AG08396 (cell line): Measurements from ENCODE around the gene ANKRD34A.
A peak's percentile ranks its signal among the peaks of the same experiment; 100 is the strongest.
"Not testable (repeated sequence)": the region's sequence is repeated elsewhere in the genome, so short reads cannot be mapped to it uniquely, and the experiment has no call there.

Experiments
- DNase-seq: peaks from one replicate; pipeline ENCODE4 v3.0.0; 2012; ENCODE audit warnings: low spot score, mixed read lengths

Gene ANKRD34A

DNA sequence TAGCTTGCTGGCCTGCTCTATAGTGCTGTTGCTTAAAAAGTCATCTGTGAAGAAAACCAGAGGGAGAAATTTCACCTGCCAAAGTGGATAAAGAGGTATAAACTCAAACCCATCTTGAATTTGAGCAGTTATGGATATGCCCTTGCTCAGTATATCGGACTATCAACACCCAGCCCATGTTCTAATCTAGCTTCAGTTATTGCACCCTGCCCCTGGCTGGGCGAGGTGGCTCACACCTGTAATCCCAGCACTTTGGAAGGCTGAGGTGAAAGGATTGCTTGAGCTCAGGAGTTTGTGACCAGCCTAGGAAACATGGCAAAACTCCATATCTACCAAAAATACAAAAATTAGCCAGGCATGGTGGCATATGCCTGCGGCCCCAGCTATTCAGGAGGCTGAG, 19.8 kb downstream of the ANKRD34A start:
- DNase-seq = no peak

- no peak for DNase-seq
Measured at GRCh38 chr1:145942871-145943270, 21.5 kb downstream of the ANKRD34A start.

- no peak for DNase-seq
Measured at GRCh38 chr1:145942405-145942804, 22.0 kb downstream of the ANKRD34A start.

DNA sequence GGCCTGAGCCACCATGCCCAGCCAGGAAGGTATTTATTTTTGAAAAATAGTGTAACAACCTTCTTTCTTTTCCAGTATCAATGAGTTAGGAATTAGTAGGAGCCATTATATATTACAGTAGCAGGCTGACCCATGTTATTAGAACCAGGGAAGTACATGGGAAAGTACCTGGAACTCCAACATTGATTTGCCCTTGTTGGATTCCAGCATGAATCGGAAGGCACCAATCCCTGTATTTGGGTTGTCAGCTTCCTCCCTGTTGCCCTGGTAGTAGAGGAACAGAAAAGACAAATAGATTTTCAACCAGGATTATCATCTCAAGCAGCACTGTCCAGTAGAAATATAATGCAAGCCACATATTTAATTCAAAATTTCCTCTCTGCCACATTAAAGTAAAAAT, 26.9 kb downstream of the ANKRD34A start:
- no peak for DNase-seq

DNA sequence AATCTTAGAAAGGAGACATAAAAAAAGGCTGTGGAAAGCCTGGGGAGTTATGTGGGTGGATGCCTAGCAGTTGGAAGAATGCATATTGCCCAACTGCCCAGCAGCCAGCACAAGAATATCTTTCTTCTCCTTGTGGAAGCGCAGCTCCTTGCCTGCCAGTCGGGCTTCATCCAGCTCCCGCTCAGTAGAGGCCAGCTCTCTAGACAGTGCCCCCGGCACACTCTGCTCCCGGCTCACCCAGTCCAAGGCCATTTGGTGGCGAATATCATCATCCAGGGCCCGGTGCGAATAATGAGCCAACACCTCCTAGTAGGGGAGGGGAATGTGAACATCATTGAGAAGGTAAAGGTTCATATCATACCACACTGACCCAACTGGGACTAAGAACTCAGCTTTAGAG, 28.1 kb downstream of the ANKRD34A start:
- DNase-seq = no peak

DNA sequence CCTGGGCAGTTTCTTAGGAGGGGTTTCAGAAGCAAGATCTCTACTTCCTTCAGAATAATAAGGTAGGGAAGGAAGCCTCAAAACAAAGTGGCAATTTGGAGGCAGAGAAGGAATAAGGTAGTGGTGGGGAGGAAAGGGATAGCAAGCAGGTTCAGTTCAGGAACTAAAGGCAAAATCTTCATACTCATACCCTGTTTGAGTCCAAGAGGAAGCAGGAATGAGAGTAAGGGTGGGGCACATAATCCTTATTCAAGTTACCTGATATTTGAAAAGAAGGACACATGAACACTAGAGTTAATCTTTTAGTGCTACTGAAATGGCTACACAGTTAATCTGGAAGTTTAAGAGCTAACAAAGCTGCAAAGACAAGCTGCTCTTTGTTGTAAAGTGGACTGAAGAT, 28.7 kb downstream of the ANKRD34A start:
- no peak for DNase-seq

DNA sequence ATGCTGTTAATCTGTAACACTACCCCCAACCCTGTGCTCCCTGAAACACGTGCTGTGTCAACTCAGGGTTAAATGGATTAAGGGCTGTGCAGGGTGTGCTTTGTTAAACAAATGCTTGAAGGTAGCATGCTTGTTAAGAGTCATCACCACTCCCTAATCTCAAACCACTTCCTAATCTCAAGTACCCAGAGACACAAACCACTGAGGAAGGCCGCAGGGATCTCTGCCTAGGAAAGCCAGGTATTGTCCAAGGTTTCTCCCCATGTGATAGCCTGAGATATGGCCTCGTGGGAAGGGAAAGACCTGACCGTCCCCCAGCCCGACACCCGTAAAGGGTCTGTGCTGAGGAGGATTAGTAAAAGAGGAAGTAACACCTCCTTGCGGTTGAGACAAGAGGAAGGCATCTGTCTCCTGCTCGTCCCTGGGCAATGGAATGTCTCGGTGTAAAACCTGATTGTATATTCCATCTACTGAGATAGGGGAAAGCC, 31.8 kb downstream of the ANKRD34A start:
- not testable (repeated sequence) for DNase-seq

DNA sequence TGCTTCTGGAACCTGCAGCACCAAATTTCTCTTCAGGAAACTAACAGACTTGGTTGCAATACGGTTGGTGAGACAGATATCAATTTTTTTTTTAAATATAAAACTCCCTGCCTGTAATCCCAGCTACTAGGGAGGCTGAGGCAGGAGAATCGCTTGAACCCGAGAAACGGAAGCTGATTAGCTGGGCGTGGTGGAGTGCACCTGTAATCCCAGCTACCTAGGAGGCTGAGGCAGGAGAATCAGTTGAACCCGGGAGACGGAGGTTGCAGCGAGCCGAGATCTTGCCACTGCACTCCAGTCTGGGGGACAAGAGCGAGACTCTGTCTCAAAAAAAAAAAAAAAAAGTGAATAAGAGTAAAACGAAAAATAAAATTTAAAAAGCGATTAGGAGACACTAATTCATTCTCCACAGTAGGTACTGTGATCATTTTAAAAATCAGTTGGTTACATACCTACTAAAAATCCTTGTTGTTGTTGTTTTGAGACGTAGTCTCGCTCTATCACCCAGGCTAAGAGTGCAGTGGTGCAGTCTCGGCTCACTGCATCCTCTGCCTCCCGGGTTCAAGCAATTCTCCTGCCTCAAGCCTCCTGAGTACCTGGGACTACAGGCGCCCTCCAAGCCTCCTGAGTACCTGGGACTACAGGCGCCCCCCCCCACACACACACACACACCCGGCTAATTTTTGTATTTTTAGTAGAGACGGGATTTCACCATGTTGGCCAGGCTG, 36.3 kb downstream of the ANKRD34A start:
- DNase-seq = no peak

GRCh38 chr1:145927063-145927886, 37.1 kb downstream of the ANKRD34A start, which contains the start of gene RBM8A:
TSS of gene RBM8A (minus strand) at chr1:145927484. CDS start at chr1:145927426, 58 bp downstream.
- peak; percentile 89 for DNase-seq

DNA sequence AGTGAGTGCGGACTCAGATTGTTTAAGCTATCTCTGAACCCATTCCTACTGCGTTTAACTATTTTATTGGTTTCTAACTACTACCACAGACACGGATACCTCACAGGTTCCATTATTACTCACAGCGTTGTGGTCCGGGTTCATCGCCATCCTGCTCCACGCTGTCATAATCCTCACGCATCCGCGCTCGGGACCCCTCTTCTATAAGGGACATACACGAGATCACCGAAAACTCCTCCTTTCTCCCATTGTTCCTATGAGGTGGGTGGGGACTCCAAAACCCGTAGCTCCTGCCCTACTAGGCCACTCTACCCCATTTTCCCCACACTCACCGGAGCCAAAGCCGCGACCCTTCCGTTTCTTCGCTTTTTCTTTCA, 37.7 kb downstream of the ANKRD34A start:
- DNase-seq = no peak

- no peak for DNase-seq
Measured at GRCh38 chr1:145922266-145922665, 42.1 kb downstream of the ANKRD34A start.

GRCh38 chr1:145920297-145920696, 44.1 kb downstream of the ANKRD34A start:
- DNase-seq = not testable (repeated sequence)

DNA sequence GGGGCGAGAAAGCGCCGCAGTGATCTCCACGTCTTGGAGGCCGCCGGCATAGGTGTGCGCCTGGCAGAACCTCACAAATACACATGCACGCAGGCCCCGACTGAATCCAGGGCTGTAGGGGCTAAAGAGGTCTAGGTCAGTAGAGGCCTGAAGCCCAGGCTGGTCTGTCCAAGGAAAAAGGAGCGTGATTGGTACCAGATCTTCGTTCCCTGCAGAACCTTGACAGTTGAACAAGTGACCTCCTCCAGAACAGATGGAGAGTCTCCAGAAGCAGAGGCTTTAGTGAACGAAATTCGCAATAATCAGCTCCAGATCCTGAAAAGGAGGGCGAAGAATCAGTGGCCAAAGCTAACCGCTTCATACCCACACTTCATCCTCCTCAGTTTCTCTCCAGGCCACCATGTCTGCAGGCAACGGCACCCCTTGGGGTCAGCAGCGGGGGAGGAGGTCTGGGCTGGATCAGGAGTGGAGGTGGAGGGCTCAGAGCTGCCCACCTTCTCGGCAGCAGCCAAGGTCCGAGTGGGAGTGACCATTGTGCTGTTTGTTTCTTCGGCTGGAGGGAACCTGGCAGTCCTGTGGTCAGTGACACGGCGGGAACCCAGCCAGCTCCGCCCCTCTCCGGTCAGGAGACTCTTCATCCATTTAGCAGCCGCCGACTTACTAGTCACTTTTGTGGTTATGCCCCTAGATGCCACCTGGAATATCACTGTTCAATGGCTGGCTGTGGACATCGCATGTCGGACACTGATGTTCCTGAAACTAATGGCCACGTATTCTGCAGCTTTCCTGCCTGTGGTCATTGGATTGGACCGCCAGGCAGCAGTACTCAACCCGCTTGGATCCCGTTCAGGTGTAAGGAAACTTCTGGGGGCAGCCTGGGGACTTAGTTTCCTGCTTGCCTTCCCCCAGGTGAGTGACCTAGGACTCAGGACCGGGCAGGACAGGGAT, 45.1 kb downstream of the ANKRD34A start:
- peak; percentile 51 for DNase-seq

DNA sequence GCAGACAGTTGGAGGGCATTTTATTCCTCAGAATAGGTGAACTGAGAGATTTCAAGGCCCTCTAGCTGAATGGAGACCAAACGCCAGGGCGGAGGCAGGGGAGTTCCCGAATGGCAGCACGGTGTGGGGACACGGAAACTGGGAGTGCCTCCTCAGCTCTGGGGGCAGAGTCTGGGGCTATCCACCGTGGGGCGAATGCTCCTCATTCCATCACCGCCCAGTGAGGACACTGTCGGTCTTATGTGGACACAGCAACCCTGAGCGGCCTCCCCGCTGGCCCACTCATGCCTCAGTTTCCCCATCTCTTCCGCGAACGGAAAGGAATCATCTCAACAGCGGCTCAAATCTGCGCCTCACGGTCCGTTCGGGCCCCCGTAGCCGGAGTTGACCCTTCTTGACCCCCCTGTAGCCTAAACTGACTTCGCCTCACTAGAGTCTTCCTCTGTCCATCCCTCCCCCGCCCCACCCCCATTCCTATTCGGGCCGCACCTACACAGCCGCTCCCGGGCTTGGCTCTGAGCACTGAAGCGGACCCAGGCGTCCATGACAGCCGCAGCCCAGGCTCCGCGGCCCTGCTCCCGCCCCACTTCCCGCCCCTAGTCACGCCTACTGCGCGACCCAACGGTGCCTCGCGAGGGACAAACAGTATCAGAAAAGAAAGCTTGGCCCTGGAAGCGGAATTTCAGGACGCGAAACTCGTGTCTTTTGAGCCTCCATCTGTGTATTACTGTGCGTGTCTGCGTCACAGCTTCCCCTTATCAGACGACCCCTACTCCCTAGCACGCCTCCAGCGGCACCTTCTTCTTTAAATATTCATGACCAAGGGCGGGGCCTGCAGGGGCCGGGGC, 46.0 kb downstream of the ANKRD34A start, which contains the start of gene PEX11B:
TSS of gene PEX11B (minus strand) at position 574 of the 848 bp plus-strand sequence. CDS start at position 545, 29 bp downstream.
- peak; percentile 90 for DNase-seq

- no peak for DNase-seq
Measured at GRCh38 chr1:145917595-145917994, 46.8 kb downstream of the ANKRD34A start.

- no peak for DNase-seq
Measured at GRCh38 chr1:145916745-145917144, 47.6 kb downstream of the ANKRD34A start.

DNA sequence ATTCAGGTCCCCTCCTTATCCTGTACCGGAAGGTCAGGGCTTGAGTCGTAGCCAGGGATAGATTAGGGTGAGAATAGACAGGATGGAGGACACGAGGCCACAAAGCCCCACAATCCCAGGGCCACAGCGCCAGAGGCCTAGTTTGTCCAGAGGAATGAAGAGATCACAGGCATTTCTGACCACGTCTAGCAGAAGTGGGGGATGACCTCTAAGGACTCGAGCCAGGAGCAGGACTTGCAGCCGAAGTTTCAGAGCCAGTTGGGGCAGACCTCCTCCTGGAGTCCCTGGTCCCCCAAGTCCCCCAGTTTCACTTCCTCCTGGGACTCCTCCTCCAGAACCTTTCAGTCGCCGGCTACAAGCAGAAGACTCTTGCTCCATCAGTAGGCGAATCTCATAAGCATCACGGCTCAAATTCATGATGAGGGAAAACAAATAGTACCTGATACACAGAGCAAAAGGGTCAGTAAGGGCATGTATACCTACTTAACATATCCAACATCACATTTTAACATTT, 52.2 kb downstream of the ANKRD34A start:
- no peak for DNase-seq
